Stimulated activated CD4-positive, alpha-beta T cell treated with anti-CD3 and anti-CD28 coated beads, Interleukin-15, amount 100 ng/mL, for 1 hour (primary cell): ENCODE results near the gene SIPA1L3.

Source experiments
- DNase-seq, 2 donors: peaks; one replicate each; pipeline ENCODE4 v3.0.0-alpha.2; 2020; ENCODE audit warnings: low read depth in 1 of 2, low spot score in 1 of 2

The SIPA1L3 gene

GRCh38 chr19:38142176-38143035, 235.4 kb downstream of the SIPA1L3 start:
- no peak for DNase-seq

DNA sequence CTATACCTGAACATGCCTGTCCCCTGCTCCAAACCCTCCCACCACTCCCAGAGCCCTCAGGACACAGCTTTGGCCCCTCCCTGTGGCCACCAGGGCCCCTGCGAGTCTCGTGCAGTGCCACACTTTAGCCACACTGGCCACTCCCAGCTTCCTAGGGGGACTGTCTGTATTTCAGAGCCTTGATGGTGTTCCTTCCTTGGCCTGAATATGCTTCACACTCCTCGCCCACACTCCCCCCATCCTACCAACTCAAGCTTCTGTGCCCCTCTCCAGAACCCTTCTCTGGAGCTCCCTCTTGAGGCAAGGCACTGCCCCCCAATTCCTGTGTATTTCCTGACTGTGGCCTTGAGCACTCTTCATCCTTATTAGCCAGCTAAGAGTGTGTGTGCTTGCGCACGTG, 236.8 kb downstream of the SIPA1L3 start:
- DNase-seq, result no peak

GRCh38 chr19:38144667-38145066, 237.7 kb downstream of the SIPA1L3 start:
- DNase-seq, result no peak

DNA sequence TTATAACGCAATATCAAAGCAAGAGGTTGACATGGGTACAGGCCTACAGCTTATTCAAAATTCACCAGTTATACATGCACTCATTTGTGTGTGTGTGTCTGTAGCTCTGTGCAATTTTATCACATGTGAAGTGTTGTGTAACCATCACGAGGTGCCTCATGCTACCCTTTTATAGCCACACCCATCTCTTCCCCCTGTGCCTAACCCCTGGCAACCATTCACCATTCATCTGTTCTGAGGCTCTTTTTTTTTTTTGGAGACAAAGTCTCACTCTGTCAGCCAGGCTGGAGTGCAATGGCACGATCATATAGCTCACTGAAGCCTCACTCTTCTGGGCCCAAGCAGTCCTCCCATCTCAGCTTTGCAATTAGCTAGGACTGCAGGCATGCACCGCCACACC, 238.6 kb downstream of the SIPA1L3 start:
- no peak for DNase-seq

GRCh38 chr19:38148337-38148736, 241.3 kb downstream of the SIPA1L3 start:
- DNase-seq, result no peak

DNA sequence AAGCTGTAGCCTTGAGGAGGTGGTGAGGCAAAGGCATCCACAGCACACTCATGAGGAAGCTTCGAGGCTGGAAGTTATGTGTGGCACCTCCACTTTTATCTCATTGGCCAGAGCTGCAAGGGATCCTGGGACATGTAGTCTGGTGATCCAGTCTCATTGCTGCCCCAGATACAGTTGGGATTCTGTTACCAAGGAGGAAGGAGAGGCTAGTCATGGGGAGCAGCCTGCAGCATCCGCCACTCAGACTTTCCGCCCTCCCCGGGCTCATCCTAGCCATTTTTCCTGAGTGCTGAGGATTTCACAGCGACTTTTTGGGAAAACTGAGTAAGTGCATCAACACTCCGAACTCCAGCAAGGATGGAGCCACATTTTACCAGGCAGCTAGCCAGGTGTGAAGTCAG, 242.7 kb downstream of the SIPA1L3 start:
- DNase-seq, result no peak

DNA sequence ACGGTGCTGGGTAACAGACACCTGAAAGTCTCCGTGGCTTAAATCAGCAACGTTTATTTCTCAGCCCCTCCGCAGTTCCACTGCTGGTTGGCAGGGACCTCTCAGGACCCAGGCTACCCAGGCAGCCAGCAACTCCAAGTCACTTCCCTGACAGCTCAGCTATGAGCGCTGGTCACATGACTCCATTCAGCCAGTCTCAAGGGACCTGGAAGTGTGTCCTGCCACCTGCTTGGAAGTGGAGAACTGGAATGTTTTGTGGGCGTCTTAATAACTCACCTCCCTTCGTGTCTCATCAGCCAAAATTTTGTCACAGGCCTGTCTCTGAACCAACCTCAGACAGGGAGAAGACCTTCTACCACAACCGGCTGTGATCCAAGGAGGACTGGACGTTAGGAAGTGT, 244.2 kb downstream of the SIPA1L3 start:
- DNase-seq, result no peak

- DNase-seq, result no peak
Observed at GRCh38 chr19:38152461-38153379, 245.7 kb downstream of the SIPA1L3 start.

DNA sequence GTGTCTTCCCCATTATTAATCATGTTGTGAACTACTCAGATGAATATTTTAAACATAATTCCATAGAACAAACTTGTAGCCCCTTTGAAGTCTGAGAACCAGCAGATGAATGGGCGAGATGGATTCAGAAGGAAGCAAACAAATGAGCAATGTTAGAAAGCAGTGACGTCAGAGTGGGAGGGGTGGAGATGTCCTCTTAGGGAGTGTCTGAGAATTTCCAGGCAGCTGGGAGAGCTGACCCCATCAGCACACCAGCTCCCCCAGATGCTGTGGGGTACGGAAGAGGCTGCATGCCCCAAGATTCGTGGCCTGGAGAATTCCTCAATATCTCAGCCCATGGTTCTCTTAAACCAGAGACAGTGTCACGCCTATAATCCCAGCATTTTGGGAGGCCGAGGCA, 248.4 kb downstream of the SIPA1L3 start:
- no peak for DNase-seq

DNA sequence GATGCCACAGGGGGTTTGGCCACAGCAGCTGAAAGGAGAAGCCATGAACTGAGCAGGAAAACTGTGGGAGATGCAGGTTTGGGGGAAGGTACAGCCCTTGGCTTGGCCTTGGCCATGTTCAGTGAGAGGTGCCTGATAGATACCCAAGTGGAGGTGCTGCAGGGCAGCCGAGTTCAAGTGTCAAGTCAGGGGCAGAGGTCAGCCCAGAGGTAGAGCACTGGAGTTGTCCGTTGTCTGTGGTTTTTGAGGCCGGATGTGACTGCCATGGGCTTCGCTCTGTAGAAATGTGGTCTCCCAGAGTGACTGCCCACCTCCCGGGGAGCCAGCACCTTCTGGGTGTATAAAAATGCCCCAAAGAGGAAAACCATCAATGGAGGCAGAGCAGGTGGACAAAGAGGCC, 251.7 kb downstream of the SIPA1L3 start:
- no peak for DNase-seq

GRCh38 chr19:38162094-38162493, 255.1 kb downstream of the SIPA1L3 start:
- DNase-seq, result no peak

GRCh38 chr19:38162632-38163031, 255.6 kb downstream of the SIPA1L3 start:
- DNase-seq, result no peak

- no peak for DNase-seq
Observed at GRCh38 chr19:38163419-38164290, 256.6 kb downstream of the SIPA1L3 start.

- no peak for DNase-seq
Observed at GRCh38 chr19:38164526-38164925, 257.5 kb downstream of the SIPA1L3 start.

DNA sequence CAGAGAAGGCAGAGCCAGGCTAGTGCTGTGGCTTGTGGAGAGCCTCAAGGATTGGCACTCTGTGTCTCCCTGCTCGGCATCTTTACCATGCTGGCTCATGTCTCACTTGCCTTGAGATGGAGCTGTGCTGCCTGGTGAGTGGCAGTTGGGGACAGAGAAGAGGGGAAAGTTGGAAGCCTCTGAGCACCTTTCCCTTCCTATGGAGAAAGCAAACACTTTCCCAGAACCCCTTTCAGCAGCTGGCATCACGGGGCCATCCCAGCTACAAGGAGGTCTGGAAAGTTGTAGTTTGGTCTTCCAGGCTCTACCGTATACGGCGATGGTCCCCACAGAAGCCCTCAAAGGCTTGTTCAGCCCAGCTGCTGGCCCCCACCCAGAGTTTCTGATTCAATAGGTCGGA, 258.3 kb downstream of the SIPA1L3 start:
- no peak for DNase-seq

DNA sequence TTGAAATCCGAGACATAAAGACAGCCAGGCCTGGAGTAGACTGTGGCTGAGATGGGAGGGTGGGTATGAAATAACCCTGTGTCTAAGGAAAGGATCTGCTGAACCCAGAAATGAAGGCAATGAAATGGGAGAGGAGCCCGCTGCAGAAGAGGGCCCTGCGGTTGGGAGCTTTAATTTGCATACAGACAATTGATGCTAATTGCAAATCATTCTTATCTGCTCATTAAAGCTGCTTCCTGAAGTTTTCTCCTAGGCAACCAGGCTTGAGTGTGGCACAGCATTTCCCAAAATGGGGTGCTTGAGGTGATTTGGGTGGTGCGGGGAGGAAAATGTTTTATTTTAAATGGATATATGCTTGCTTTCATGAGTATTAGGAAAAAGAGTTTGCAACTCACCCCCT, 261.6 kb downstream of the SIPA1L3 start:
- DNase-seq, result no peak

DNA sequence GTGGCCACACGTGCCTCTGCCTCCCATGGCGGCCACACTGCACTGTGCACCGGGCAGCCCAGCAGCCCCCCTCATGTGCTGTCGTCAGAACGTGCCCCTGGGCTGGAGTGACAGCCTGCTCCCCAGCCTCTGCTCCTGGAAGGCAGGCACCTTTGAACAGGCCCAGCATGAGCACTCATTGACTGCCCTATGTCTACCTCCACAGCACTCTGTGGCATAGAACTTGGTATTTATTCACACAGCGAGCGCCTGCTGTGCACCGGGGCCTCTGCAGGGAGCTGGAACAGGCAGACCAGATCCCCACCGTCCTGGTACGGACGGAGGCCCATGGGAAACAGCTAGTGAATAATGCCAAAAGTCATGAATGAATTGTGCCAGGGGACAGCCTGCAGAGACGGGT, 263.3 kb downstream of the SIPA1L3 start:
- DNase-seq, result no peak

GRCh38 chr19:38172001-38172400, 265.0 kb downstream of the SIPA1L3 start:
- DNase-seq, result no peak

GRCh38 chr19:38173291-38174041, 266.5 kb downstream of the SIPA1L3 start:
- DNase-seq, result no peak

DNA sequence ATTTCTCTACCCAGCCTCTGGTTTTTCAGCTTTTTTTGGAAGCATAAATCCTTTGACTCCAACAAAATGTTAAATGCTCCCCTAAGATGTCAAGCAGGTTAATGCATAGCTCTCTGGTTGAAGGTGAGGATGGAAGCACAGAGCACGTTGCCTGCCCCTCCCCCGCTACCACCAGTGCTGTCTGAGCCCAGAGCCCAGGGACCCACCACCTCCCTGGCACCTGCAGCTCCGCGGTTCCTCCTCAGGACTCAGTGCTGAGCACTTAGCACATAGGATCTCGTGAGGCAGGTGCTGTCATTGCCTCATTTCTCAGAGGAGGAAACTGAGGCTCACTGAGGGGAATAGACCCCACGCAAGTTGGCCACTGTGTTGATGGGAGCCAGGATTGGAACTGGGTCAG, 268.4 kb downstream of the SIPA1L3 start:
- DNase-seq, result no peak
